ENCODE measurements around the gene TRAPPC12. TPM values are rescaled to one million over a fixed set of nuclear protein-coding genes. Genes with fewer than 3 reads are reported as not detected.

Gene TRAPPC12
- total RNA-seq, 1 experiment from 2014 or later = 27.2 TPM

DNA sequence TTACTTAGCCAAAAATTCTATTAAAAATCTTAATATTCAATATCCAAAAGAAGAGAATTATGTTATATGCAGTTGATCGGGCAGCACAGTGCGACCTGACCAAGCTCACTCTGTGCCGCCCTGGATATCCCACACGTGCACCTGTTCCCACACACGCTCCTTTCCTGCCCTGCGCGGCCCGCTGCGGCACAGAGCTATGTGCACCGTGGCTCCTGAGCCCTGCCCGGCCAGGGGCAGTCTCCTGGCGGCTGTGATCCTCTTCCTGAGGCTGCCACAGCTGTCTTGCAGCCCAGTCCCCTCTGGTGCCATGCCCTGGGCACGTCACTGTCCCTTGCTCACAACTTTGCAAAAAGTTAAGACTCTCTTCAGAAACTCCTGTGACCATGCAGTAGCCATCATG is 29.3 kb downstream of the TRAPPC12 start:
- no peak for DNase-seq (ENCODE audit: low spot score)

DNA sequence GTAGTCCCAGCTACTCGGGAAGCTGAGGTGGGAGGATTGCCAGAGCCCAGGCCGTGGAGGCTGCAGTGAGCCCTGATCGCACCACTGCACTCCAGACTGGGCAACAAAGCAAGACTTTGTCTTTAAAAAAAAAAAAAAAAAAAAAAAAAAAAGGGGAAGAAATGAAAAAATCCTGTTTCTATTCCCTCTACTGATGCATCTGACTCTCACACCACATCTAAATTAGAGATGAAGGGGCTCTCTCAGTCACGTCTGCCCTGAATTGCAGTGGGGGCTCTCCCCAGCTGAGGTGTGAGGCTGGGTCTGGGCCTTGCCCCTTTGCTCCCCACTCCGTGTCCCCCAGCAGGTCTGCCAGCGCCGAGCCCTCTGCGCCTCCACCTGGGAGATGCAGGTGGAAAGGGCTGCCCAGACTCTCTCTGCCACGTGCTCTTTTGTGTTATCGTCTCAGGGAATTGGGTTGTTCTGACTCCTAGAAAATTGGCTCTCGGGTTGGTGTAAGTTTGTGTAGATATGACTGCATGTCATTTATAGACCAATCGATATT is 30.2 kb downstream of the TRAPPC12 start:
- no peak for DNase-seq (ENCODE audit: low spot score)

DNA sequence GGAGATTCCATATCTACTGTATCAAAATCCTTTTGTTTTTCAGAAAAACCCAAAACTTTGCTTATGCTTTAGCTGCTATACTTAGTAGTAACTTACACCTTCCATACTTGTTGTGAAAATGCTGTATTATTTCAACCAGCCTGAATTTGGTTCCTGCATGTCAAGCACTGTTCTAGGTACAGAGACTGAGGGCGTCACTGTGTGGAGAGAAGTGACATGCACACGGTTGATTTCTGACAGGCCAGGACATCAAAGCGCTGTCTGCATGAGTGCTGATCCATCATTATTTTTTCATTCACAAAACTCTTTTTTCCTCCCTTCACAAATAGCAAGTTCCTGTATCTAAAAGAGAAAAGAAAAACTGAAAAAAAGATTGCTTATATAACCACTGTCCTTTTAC is 31.6 kb downstream of the TRAPPC12 start:
- DNase-seq (ENCODE audit: low spot score) = no peak

DNA sequence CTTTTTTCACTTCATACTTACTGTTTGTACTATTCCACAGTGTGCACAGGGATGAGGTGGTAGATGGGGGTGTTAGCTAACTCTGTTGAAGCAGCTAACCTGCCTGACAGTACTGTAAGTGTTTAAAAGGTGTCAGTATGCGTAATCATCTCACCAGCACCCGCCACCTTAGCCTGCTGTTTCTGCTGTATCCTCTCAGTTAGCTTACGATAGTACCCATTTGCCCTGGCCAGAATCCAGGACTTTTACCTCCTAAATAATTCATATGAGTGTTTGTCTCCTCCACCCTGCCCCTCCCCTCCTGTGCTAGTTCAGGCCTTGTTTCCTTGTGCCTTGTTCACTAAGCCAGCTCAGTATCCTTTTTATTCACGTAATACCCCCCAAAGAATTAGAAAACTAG is 34.2 kb downstream of the TRAPPC12 start:
- DNase-seq (ENCODE audit: low spot score) = no peak

DNA sequence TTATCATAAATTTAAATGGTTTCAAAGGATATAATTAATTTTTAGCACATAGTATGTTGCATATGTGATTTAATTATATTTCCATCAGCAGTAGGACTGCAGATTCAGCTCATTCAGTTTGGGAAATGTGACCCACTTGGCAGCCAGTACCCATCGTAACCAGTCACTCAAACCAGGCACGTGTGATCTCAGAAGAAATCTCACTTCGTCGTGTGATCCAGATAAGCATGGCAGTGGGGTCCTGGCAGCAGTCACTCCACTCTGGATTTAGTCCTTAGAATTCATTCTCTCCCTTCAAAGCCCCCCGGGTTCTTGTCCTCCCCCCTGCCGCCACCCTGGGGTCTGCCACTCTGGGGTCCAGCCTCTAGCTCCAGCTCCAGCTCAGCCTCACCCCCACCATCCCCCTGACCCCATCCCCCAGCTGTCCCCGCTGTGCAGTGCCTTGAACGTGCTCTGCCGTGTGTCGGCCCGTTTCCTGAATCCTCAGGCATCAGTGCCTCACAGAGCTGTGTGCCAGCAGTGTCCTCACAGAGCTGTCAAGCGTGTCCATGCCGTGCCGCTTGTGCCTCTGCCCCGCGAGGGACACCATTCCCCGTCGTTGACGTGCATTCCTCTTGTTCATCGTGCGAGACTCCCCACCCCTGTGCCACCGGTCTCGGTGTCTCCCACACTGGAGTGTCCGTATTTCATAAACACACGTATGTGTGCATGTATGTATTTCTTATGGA is 34.8 kb downstream of the TRAPPC12 start:
- no peak for DNase-seq (ENCODE audit: low spot score)

DNA sequence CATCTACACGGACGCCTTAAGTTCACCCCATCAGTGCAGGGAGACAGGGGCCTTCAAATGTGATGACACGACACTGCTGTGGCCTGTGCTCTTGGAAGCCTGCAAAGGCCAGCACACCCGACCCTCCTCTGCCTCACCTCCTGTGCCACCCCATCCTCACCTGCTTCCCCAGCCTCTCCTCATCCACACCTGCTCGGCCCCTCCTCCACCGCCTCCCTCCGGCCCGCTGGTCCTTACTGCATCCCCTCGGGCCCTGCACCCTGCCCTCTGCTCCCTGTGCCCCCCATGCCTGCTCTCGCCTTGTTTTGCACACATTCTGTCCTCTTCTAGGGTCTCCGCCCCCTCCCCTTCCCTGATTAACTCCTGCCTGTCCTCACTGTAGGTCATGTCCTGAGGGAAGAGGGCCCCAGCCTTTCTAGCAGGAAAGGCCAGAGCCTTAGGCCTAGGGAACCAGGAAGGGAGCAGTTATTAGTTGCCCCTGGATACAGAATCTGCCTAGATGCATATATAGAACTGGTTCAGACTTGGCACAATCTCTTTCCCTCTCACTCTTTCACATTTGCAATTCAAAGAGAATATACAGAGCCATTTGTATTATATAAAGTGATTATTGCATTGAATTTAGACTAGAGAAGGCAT is 39.4 kb downstream of the TRAPPC12 start:
- no peak for DNase-seq (ENCODE audit: low spot score)

DNA sequence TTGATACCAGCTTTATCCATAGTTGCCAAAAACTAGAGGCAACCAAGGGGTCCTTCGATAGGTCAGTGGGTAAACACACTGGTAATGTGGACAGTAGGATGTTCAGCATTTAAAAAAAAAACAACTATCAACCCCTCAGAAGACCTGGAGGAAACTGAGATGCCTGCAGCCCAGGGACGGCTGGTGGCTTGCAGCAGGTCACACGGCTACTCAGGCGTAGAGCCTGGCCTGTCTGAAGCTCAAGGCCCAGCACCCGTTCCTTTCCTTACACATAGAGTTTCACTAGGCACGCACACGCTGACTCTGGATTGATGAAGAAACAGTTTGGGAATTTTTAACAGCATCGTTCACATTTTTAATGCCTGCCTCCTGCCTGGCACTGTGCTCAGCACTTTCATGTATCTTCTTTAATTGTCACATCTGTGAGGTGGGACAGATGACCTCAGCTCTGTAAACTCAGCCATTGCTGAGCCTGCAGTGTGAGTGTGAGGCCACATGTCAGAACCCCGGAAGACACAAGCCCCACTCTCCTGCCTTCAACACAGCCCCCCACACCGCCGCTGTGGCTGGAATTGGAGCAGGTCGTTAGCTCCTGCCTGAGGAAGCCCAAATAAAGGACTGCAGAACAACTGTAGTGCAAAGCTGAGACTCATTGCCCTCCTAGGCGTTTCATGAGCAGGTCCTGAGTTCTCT is 40.7 kb downstream of the TRAPPC12 start:
- DNase-seq (ENCODE audit: low spot score) = no peak

DNA sequence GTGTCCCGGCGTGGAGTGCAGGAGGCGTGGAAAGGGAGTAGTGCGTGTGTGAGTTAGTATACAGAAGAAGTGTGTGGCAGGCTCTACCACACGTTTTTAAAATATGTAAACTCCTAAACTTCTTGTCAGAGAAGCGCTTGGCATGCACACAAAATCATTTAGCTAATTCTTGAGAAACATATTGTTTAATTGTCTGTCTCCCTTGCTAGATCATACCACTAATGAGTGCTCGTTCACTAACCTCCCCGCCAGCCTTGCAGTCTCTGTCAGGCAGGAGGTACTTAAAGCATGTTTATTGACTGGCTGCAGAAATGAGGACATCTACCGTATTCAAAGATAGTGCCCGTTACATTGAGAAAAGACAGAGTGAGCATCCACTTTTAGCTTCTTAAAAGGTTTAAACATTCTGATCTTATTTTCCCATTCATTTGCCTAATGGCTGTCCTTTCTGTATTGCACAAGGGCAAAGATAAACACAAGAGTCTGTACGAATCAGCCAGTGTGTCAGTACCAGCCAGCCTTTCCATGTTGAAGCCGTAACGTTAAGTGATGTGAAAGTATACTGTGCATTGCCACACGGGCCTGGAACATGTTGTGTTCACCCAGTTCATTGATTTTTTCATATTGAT is 41.4 kb downstream of the TRAPPC12 start:
- DNase-seq (ENCODE audit: low spot score) = no peak

DNA sequence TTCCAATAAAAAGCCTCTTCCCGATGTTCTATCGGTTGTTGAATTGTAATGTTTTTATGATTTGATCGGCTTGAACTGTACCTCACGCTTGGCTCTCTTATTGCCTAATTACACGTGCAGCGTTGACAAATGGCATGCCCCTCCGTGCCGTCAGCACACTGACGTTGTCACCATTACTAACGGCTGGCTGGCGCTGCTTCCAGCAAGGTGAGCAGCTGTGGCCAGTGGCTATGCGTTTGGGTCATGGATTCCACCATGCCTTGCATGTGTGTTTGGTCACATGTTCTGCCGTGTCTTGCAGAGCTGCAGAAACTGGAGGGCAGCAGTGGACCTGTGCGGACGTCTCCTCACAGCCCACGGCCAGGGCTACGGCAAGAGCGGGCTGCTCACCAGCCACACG is 42.1 kb downstream of the TRAPPC12 start:
- no peak for DNase-seq (ENCODE audit: low spot score)

DNA sequence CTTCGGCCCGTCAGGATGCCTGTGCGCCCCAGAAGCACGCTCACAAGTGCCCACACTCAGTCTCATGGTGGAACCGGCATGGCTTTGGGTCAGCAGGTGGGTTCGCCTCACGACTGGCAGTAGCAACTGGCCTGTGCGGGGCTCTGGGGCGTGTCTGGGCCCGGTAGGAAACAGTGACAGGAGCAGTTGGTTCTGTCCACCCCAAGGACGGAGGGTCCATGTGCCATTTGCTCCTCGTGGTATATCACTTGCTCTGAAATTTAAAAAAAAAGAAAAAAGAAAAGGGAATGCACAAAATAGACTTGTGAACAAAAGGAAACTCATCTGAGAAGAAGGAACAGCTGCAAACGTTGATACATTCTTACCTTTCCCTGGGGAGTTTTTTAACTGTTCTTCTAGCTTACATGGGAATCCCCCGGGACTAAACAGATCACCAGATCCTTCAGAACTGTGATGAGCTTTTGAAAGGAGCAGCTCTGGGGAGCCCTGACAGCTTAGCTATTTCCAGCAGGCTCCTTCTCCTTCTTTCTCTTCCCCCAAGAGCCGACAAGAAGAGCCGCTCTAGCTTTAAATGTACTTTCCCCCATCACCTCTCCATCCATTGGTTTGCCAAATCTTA is 42.8 kb downstream of the TRAPPC12 start:
- DNase-seq (ENCODE audit: low spot score) = no peak

DNA sequence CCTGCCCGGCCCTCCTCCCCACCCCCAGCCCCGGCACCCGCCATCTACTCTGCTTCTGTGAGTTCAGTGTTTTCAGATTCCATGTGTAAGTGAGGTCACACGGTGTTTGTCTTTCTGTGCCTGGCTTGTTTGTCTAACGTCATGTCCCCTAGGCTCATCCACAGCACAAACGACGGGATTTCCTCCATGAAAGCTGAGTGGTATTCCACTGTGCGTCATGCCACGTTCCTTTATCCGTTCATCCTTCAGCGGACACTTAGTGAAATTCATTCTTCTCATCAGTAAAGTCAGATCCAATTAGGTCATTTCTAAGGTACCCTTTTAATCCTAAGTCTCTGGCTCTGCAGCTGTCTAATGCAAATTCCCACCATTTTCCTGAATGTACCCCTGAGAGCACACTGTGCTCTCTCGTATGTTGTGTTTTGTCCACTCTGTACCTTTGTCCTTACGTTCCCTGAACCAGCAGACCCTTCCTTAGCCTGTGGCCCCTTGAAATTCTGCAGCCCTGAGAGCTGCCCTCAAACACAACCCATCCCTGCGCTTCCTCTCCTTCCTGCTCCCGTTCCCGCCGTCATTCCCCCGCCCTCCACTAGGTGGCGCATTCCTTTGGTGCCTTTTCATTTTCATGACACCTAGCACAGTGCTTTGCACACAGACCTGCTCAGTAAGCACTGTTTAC is 44.1 kb downstream of the TRAPPC12 start:
- DNase-seq (ENCODE audit: low spot score) = peak; percentile 9

DNA sequence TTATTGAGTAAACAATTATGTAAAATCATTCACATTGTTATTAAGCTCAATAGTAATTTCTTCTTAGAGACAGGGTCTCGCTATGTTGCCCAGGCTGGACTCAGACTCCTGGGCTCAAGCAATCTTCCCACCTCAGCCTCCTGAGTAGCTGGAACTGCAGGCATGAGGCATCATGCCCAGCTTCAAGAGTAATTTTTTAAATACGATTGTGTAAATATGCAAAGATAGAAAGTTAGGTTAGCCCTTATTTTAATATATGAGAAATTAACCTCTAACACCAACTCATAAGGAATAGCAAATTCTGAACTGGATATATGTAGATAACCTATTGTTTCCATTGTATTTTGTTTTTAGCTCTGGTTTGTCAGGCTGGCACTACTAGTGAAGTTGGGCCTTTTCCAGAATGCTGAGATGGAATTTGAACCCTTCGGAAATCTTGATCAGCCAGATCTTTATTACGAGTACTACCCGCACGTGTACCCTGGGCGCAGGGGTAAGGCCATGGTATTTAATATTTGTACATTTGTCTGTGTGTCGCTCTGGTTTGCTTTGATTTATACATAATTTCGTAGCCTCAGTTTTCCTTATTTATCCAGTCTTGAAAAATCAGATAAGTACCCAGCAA is 44.8 kb downstream of the TRAPPC12 start:
- DNase-seq (ENCODE audit: low spot score) = no peak

DNA sequence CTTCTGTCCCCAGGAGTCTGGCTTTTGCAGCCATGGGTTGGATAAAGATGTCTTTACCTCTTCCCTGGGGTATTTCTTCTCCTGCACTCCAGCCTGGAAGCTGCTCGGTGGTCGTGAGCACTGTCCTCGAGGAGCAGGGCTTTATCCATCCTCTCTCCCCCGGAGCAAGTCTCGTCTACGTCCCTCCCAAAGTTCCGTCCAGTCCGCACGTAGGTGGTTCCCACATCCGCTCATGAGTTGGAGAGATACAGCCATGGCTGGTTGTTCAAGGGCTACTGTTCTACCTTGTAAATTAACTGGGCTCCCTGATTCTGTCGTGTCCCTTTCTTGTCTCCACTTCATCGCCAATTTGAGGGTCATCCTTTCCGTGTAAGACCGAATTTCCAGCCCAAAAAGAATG is 47.1 kb downstream of the TRAPPC12 start:
- no peak for DNase-seq (ENCODE audit: low spot score)

DNA sequence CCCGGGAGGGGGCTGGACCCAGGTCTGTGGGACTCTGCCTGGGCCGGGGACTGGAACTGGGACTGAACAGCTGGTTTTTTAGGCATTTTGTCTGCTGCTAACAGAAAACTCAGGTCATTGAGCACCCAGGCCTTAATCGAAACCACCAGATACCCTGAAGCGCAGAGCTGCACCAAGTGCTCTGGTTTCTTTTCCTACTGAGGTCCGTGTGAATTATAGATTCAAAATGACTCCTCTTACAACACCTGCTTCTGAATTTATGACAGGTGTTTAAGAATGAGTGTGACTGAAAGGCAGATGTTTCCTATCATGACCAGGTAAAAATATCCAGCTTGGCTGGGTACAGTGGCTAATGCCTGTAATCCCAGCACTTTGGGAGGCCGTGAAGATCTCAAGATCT is 47.8 kb downstream of the TRAPPC12 start:
- no peak for DNase-seq (ENCODE audit: low spot score)

DNA sequence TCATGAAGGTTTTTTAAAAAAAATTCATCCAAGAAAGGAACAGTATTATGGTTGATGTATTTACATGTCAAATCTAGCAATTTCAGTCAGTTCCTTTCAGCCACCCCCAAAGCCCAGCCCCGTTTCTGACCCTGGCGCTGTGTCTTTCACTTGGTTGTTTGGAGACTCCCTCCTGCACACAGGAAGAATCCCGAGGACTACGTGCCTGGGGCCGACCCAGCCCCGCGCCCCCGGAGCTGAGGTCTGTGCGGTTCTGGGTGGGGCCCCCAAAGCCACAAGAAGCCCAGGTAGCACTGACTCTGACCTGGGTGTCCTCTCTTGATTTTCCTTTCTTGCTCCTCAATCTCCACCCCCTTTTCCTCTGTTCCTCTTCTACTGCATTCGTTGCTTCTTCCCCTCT is 49.1 kb downstream of the TRAPPC12 start:
- DNase-seq (ENCODE audit: low spot score) = no peak

DNA sequence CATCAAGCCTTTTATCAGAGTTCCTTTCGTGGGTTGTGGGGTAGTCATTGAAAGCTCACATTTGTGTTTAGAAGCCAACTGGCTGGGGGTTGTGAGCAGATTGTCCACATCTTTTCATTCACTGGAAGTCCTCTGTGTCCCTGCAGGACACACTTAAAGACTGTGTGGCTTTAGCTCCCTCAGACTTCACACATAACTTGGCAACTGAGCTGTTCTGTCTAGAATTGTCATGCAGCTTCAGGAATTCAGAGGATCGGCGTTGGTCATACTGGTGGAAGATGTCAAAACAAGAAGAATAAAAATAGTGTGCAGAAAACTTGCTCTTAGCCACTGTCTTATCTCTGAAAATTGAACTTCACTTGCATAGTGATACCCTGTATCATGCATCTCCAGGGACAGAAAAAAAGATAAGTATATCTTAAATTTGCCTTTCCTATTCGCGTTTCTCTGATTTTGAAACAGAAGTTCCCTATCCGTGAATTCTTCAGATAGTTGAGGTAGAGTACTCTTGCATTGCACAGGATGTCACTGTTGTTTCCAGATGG is 49.6 kb downstream of the TRAPPC12 start:
- DNase-seq (ENCODE audit: low spot score) = no peak

DNA sequence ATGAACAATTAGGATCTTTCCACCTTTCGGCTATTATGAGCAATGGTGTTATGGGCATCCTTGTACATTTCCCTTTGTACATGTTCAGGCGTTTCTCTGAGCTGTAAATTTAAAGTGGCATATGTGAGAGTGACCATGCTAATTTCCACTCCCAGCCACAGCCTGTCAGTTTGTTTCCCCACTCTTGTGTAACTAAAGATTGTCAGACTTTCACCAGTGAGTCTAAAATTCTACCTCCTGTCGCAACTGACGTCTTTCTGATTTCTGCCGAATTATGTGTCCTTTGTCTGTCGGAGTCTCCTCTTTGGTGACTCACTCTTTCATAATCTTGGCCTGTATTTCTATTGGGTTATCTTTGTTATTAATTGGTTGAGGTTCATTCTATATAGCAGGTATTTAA is 50.7 kb downstream of the TRAPPC12 start:
- no peak for DNase-seq (ENCODE audit: low spot score)

DNA sequence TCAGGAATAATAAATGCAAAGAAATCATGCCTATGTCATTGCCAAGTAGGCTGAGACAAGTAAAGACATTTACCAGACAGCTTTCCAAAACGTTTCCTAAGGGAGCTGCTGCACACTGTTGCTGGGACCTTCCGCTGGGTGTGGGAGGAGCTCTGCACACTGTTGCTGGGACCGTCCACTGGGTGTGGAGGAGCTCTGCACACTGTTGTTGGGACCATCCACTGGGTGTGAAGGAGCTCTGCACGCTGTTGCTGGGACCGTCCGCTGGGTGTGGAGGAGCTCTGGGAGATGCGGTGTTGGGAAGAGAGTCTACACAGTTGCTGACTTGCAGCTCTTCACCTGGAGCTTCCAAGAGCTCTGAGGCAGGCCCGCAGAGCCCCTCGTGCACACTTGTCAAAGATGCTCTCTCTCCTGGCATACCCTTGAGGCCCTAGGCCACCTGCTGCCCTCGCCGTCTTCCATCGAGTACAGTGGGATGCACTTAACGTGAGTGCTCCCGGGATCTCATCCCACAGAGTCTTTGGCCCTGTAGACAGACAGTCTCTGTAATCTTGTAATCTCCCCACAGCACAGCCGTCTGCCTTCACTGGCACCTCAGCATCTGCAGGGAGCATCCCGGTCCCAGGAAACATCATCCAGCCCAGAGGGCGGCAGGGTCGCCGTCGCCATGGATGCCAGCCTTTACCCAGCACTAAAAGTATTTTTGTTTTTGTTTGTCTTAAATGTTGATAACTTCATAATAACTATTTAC is 51.4 kb downstream of the TRAPPC12 start:
- DNase-seq (ENCODE audit: low spot score) = no peak

DNA sequence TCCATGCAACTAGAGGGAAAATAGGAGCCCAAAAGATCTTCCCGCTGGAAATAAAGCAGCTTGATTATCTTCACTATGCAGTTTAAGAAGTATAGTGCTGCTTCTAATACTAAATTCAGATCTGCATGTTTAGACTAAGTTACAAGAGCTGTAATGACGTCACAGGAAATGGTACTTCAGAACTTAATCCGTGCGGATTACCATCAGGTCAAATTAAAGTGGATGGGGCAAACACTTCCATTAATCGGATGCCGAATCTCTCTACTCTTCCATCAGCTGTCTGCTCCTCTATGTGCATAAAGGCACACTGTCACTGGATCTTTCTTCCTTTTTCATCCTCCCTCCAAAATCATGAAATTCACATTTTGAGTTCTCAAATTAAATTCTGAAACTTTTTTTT is 52.6 kb downstream of the TRAPPC12 start:
- no peak for DNase-seq (ENCODE audit: low spot score)
